ENCODE results near the gene RNF175. TPM values are rescaled to one million over a fixed set of nuclear protein-coding genes. Genes with fewer than 3 reads are reported as not detected.

The RNF175 gene
- total RNA-seq, 3 donors from 2014 or later = 3.6 to 5.9 TPM; not detected in 1

- peak overlapping the region; percentile 41 to 78 (median 59) for H3K4me3 ChIP-seq
- peaks cover 0 to 4% of the 10 kb centered on the region in 2 donors for H3K4me1 ChIP-seq
- peaks cover 6 to 51% of the 10 kb centered on the region in 2 donors for H3K27me3 ChIP-seq
Observed at GRCh38 chr4:153787575-153787974, 27.8 kb upstream of the RNF175 start.

GRCh38 chr4:153787061-153787560, 27.3 kb upstream of the RNF175 start:
- Histone ChIP-seq H3K4me1 (peaks cover 0 to 4% of the 10 kb centered on the region in 2 donors), H3K9me3 (no peaks in the 10 kb centered on the region), H3K27me3 (peaks cover 6 to 46% of the 10 kb centered on the region in 2 donors), H3K36me3 (no peaks in the 10 kb centered on the region), H3K4me3 (peak overlapping the region in 2 of 3 donors; percentile 59 to 78), H3K27ac (no peak overlapping the region)
- intact Hi-C loops (cut with DNase I; ENCODE audit: low total_unique reads) = no loop called here
- DNase-seq (ENCODE audit: low spot score in 2 of 2) = no peak
- TF ChIP-seq, protein P1, sequence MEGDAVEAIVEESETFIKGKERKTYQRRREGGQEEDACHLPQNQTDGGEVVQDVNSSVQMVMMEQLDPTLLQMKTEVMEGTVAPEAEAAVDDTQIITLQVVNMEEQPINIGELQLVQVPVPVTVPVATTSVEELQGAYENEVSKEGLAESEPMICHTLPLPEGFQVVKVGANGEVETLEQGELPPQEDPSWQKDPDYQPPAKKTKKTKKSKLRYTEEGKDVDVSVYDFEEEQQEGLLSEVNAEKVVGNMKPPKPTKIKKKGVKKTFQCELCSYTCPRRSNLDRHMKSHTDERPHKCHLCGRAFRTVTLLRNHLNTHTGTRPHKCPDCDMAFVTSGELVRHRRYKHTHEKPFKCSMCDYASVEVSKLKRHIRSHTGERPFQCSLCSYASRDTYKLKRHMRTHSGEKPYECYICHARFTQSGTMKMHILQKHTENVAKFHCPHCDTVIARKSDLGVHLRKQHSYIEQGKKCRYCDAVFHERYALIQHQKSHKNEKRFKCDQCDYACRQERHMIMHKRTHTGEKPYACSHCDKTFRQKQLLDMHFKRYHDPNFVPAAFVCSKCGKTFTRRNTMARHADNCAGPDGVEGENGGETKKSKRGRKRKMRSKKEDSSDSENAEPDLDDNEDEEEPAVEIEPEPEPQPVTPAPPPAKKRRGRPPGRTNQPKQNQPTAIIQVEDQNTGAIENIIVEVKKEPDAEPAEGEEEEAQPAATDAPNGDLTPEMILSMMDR (IDR thresholded peaks at IDR 0.05) = no peak

More at GRCh38 chr4:153787575-153787974, 27.8 kb upstream of the RNF175 start:
- TF ChIP-seq POLR2AphosphoS5 (IDR thresholded peaks at IDR 0.05) (no peak), POLR2A (IDR thresholded peaks at IDR 0.05) (no peak)
- TF ChIP-seq, protein P1 (IDR thresholded peaks at IDR 0.05) = no peak
- no peak for DNase-seq (ENCODE audit: low spot score in 2 of 2)
- peak overlapping the region; percentile 69 to 87 for H3K27ac ChIP-seq
- no peaks in the 10 kb centered on the region for H3K9me3 ChIP-seq
- intact Hi-C loops (cut with DNase I; ENCODE audit: low total_unique reads) = no loop called here
- H3K36me3 ChIP-seq = no peaks in the 10 kb centered on the region

GRCh38 chr4:153785910-153786721, 26.3 kb upstream of the RNF175 start:
- Histone ChIP-seq H3K27me3 (peaks cover 6 to 36% of the 10 kb centered on the region in 2 donors), H3K36me3 (no peaks in the 10 kb centered on the region), H3K27ac (peak overlapping the region; percentile 19 to 52), H3K4me3 (peak overlapping the region in 2 of 3 donors; percentile 32 to 59), H3K9me3 (no peaks in the 10 kb centered on the region), H3K4me1 (no peaks in the 10 kb centered on the region)
- intact Hi-C loops (cut with DNase I; ENCODE audit: low total_unique reads) = no loop called here
- no peak for DNase-seq (ENCODE audit: low spot score in 2 of 2)
- TF ChIP-seq, protein P1 (IDR thresholded peaks at IDR 0.05) = peak in 1 of 3 donors; percentile 37
- TF ChIP-seq POLR2A (IDR thresholded peaks at IDR 0.05) (no peak), POLR2AphosphoS5 (IDR thresholded peaks at IDR 0.05) (no peak)

- intact Hi-C loops (cut with DNase I; ENCODE audit: low total_unique reads) = no loop called here
- TF ChIP-seq, protein P1 (IDR thresholded peaks at IDR 0.05) = no peak
- TF ChIP-seq POLR2A (IDR thresholded peaks at IDR 0.05) (no peak), POLR2AphosphoS5 (IDR thresholded peaks at IDR 0.05) (no peak)
- H3K27me3 ChIP-seq = peaks cover 0 to 17% of the 10 kb centered on the region in 2 donors
Observed at GRCh38 chr4:153784166-153784699, 24.4 kb upstream of the RNF175 start.

DNA sequence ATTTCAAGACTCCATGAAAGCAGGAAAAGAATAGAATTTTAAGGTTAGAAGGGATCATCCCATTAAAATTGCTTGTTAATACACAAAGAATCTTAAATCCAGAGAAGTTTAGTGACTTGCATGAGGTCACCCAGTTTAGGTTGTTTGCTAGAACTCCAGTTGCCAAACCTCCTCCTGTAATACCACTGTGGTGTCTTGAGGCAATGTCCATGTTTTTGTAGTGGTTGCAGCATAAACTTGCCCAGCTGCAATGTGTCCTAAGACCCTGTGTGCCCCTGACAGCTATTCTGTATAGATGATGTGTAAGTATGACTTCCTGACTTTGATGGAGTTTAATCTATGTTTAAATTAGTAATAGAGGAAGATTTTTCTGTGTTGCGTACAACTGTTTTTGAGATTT, 22.8 kb upstream of the RNF175 start:
- intact Hi-C loops (cut with DNase I; ENCODE audit: low total_unique reads) = no loop called here

More at GRCh38 chr4:153784166-153784699, 24.4 kb upstream of the RNF175 start:
- peak overlapping the region; percentile 3 to 48 for H3K27ac ChIP-seq
- H3K4me3 ChIP-seq = no peak overlapping the region
- H3K36me3 ChIP-seq = no peaks in the 10 kb centered on the region
- no peak for DNase-seq (ENCODE audit: low spot score in 2 of 2)
- H3K4me1 ChIP-seq = no peaks in the 10 kb centered on the region
- H3K9me3 ChIP-seq = no peaks in the 10 kb centered on the region

More for the DNA sequence above, 22.8 kb upstream of the RNF175 start:
- no peak for DNase-seq (ENCODE audit: low spot score in 2 of 2)
- H3K4me1 ChIP-seq = no peaks in the 10 kb centered on the region
- H3K27ac ChIP-seq = peak overlapping the region; percentile 31 to 62
- H3K36me3 ChIP-seq = no peaks in the 10 kb centered on the region
- H3K4me3 ChIP-seq = no peak overlapping the region
- H3K27me3 ChIP-seq = peaks cover 0 to under 1% of the 10 kb centered on the region in 2 donors
- no peaks in the 10 kb centered on the region for H3K9me3 ChIP-seq
- TF ChIP-seq POLR2A (IDR thresholded peaks at IDR 0.05) = no peak
